Gastroesophageal sphincter (tissue), 3 donors: ENCODE measurements around the gene RRH.

Experiments
- CTCF ChIP-seq, 4 experiments: fragments of 200-600 bp in 2 of 4; fragments of 450-650 bp in 2 of 4; sonication (generic) in 1 of 4; IDR thresholded peaks; one replicate each; pipeline ENCODE4 v1.5.1; 2017 to 2019; ENCODE audit warnings: antibody characterized with exemption in 4 of 4, mild to moderate bottlenecking in 2 of 4, moderate library complexity in 2 of 4
- EP300 ChIP-seq: sonication (generic); formaldehyde crosslinking; IDR thresholded peaks from one replicate; pipeline ENCODE4 v1.6.1; 2017; ENCODE audit warnings: antibody characterized with exemption, mild to moderate bottlenecking
- POLR2A ChIP-seq, 2 donors: fragments of 450-650 bp; IDR thresholded peaks; one replicate each; pipeline ENCODE4 v1.6.1; 2017; ENCODE audit warnings: antibody characterized with exemption in 2 of 2, mild to moderate bottlenecking in 2 of 2, moderate library complexity in 1 of 2
- POLR2AphosphoS5 ChIP-seq: sonication (generic); formaldehyde crosslinking; IDR thresholded peaks from one replicate; pipeline ENCODE4 v1.6.1; 2017; ENCODE audit warnings: antibody characterized with exemption

- TF ChIP-seq CTCF (IDR thresholded peaks at IDR 0.05), result no peak
- TF ChIP-seq POLR2AphosphoS5, result no peak
- no peak for TF ChIP-seq POLR2A (IDR thresholded peaks at IDR 0.05)
- TF ChIP-seq EP300, result no peak
These were observed 28.9 kb upstream of the RRH start for GRCh38 chr4:109798866-109799265.
